GM13976 (cell line): Measurements from ENCODE around the gene SLC13A3.
A peak's percentile ranks its signal among the peaks of the same experiment; 100 is the strongest.

Experiments used
- DNase-seq: peaks from one replicate; pipeline ENCODE4 v3.0.0; 2012; ENCODE audit warnings: low spot score
- in situ Hi-C: fragments of 300-500 bp; cut with MboI; formaldehyde crosslinking; loops from one replicate; pipeline ENCODE4 v1.12.0; 2022; ENCODE audit warnings: low sequenced_read_pairs, mixed read lengths, inconsistent platforms; ENCODE audit not compliant: unreplicated experiment
- TF ChIP-seq, protein P1 (sequence below): IDR thresholded peaks from 2 replicates; pipeline ENCODE4 v1.5.1; 2012; ENCODE audit warnings: borderline replicate concordance, mild to moderate bottlenecking; ENCODE audit not compliant: insufficient read depth; ENCODE audit errors: extremely low read depth, missing control alignments, control extremely low read depth

The SLC13A3 gene

GRCh38 chr20:46689082-46689753 lies 38.0 kb upstream of the SLC13A3 start, which contains the start of gene TP53RK:
Gene TP53RK (minus strand): TSS chr20:46689444. CDS start chr20:46689414, 30 bp downstream.
- TF ChIP-seq, protein P1, sequence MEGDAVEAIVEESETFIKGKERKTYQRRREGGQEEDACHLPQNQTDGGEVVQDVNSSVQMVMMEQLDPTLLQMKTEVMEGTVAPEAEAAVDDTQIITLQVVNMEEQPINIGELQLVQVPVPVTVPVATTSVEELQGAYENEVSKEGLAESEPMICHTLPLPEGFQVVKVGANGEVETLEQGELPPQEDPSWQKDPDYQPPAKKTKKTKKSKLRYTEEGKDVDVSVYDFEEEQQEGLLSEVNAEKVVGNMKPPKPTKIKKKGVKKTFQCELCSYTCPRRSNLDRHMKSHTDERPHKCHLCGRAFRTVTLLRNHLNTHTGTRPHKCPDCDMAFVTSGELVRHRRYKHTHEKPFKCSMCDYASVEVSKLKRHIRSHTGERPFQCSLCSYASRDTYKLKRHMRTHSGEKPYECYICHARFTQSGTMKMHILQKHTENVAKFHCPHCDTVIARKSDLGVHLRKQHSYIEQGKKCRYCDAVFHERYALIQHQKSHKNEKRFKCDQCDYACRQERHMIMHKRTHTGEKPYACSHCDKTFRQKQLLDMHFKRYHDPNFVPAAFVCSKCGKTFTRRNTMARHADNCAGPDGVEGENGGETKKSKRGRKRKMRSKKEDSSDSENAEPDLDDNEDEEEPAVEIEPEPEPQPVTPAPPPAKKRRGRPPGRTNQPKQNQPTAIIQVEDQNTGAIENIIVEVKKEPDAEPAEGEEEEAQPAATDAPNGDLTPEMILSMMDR, result no peak
- in situ Hi-C loops, result loop anchor here (25.0 kb wide), 1 partner anchor 552 kb away; no protein-coding TSS in a partner anchor
- peak; percentile 98 for DNase-seq

DNA sequence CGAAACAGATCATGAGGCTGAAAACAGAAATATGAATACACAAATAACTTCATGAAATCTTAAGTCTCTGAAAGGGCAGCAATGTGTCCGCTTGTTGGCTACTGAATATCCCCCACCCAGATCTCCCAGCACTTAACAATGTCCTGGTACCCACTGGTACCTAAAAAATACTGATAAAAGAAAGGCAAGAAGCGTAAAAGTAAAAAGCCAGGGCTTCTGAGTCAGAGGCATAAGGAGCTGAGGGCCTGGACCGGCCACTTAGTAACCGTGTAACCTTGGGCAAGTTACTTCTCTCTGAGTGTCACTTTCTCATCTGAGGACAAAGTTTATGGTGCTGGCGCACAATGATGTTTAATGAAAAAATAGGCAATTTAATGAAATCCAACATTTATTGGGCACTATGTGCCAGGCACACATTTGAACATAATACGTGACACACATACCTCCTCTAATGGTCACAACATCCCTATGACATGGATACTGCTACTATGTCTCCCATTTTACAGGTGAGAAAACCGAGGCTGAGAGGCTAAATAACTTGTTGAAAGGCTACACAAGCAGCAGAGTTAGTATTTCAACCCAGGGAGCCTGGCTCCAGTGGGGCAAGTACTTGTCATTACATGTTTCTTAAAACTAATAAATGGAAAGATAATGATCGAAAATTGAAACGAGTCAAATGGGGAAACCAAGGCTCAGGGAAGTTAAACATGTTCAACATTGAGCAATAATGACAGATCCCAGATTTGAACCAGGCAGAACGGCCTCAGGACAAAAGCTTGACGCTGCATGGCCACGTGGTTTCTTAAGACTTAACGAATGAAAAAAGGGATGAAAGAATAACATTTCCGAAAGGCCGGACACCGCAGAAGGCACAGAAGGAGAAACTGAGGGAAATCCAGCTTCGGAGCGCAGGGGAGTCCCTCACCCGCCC lies 37.2 kb upstream of the SLC13A3 start:
- no peak for DNase-seq
- TF ChIP-seq, protein P1, result no peak
- in situ Hi-C loops, result loop anchor here (25.0 kb wide), 1 partner anchor 551 kb away; no protein-coding TSS in a partner anchor

GRCh38 chr20:46683939-46684750 lies 32.9 kb upstream of the SLC13A3 start:
- in situ Hi-C loops, result loop anchor here (5.0 to 25.0 kb wide), 2 partner anchors 162 to 547 kb away; no protein-coding TSS in a partner anchor
- DNase-seq, result no peak
- TF ChIP-seq, protein P1, result no peak

- no peak for DNase-seq
- in situ Hi-C loops, result loop anchor here (5.0 to 25.0 kb wide), 2 partner anchors 161 to 546 kb away; no protein-coding TSS in a partner anchor
- TF ChIP-seq, protein P1, result no peak
Measured at GRCh38 chr20:46683668-46683938, 32.3 kb upstream of the SLC13A3 start.

- in situ Hi-C loops, result loop anchor here (5.0 to 25.0 kb wide), 2 partner anchors 161 to 546 kb away; no protein-coding TSS in a partner anchor
- TF ChIP-seq, protein P1, result no peak
- DNase-seq, result no peak
Measured at GRCh38 chr20:46683011-46683667, 31.9 kb upstream of the SLC13A3 start.
